Cardiac fibroblast (primary cell): ENCODE data around the gene GNAS-AS1.

Experiments used
- DNase-seq, 2 donors: peaks; one replicate each; pipeline versions ENCODE4 v3.0.0 to v3.0.0-alpha.2; 2010; ENCODE audit warnings: low read depth in 2 of 2
- H3K4me3 ChIP-seq, 2 donors: replicated peaks in 1 of 2; 1 replicate in 1 of 2; 2 replicates in 1 of 2; pipeline ENCODE4 v1.5.1; 2011; ENCODE audit warnings: low read depth in 2 of 2, low read length in 2 of 2, mild to moderate bottlenecking in 2 of 2, moderate library complexity in 1 of 2
- CTCF ChIP-seq: IDR thresholded peaks from one replicate; pipeline ENCODE4 v1.5.1; 2011; ENCODE audit warnings: low read depth, mild to moderate bottlenecking, low read length, inconsistent platforms

Gene GNAS-AS1

GRCh38 chr20:58877976-58878360, 27.3 kb upstream of the GNAS-AS1 start:
- DNase-seq = no peak
- no peak for TF ChIP-seq CTCF
- no peak overlapping the region for H3K4me3 ChIP-seq

- TF ChIP-seq CTCF = no peak
- no peak for DNase-seq
- H3K4me3 ChIP-seq = no peak overlapping the region
Observed at GRCh38 chr20:58877050-58877975, 26.6 kb upstream of the GNAS-AS1 start.

- DNase-seq = no peak
- no peak overlapping the region for H3K4me3 ChIP-seq
- no peak for TF ChIP-seq CTCF
Observed at GRCh38 chr20:58876437-58876836, 25.7 kb upstream of the GNAS-AS1 start.

- TF ChIP-seq CTCF = no peak
- no peak overlapping the region for H3K4me3 ChIP-seq
- peak in 1 of 2 donors; percentile 66 for DNase-seq
Observed at GRCh38 chr20:58875541-58876134, 24.9 kb upstream of the GNAS-AS1 start.

GRCh38 chr20:58875111-58875510, 24.4 kb upstream of the GNAS-AS1 start:
- H3K4me3 ChIP-seq = no peak overlapping the region
- TF ChIP-seq CTCF = no peak
- DNase-seq = no peak

- no peak for DNase-seq
- no peak overlapping the region for H3K4me3 ChIP-seq
- TF ChIP-seq CTCF = no peak
Observed at GRCh38 chr20:58874469-58874868, 23.8 kb upstream of the GNAS-AS1 start.
